DND-41 (cell line): Measurements from ENCODE around the gene PROSER1.

Source experiments
- EZH2 ChIP-seq: IDR thresholded peaks from 3 replicates; pipeline ENCODE4 v1.6.1; 2012; ENCODE audit warnings: borderline replicate concordance, low read depth, mild to moderate bottlenecking, moderate library complexity, low read length, inconsistent platforms; ENCODE audit not compliant: severe bottlenecking
- TF ChIP-seq, protein P1 (sequence below): IDR thresholded peaks from 2 replicates; pipeline ENCODE4 v1.5.1; 2012; ENCODE audit warnings: borderline replicate concordance, low read length, moderate library complexity, mild to moderate bottlenecking; ENCODE audit not compliant: poor library complexity, severe bottlenecking; ENCODE audit errors: extremely low read depth

DNA sequence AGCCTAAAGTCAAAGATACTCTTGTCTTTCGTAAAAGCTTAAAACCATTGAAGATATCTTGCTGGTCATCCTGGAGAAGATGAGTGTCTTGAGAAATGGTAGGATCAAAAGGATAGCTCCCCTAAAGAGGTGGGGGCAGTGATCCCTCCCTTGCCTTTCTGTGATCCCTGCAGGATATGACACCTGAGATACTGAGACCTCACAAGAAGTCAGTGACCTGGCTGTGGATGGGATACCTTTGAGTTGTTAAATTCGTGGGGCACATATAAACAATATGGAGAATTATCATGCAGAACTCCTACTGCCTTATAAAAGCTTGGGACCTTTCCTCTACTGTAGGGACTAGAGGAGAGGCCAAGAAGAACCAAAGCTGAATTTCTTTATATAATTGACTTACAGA, 68.7 kb downstream of the PROSER1 start:
- TF ChIP-seq, protein P1, sequence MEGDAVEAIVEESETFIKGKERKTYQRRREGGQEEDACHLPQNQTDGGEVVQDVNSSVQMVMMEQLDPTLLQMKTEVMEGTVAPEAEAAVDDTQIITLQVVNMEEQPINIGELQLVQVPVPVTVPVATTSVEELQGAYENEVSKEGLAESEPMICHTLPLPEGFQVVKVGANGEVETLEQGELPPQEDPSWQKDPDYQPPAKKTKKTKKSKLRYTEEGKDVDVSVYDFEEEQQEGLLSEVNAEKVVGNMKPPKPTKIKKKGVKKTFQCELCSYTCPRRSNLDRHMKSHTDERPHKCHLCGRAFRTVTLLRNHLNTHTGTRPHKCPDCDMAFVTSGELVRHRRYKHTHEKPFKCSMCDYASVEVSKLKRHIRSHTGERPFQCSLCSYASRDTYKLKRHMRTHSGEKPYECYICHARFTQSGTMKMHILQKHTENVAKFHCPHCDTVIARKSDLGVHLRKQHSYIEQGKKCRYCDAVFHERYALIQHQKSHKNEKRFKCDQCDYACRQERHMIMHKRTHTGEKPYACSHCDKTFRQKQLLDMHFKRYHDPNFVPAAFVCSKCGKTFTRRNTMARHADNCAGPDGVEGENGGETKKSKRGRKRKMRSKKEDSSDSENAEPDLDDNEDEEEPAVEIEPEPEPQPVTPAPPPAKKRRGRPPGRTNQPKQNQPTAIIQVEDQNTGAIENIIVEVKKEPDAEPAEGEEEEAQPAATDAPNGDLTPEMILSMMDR, result no peak
- TF ChIP-seq EZH2, result no peak
